ENCODE measurements around the gene SH2D6.

DNA sequence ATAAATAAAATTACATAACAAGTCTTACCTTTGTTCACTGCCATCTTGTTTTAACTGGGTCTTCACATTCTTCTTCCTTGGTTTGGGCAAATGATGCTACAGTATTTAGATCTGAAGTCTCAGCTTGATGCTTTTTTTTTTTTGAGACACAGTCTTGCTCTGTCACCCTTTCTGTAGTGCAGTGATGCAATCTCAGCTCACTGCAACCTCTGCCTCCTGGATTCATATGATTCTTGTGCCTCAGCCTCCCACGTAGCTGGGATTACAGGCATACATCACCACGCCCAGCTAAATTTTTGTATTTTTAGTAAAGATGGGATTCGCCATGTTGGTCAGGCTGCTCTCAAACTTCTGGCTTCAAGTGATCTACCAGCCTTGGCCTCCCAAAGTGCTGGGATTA, 67.3 kb downstream of the SH2D6 start:
- TF ChIP-seq EZH2phosphoT487 (IDR thresholded peaks at IDR 0.05; ENCODE audit: insufficient read depth, low read depth), result no peak
- no peak for TF ChIP-seq EZH2 (IDR thresholded peaks at IDR 0.05; ENCODE audit: insufficient read depth, poor library complexity, severe bottlenecking)

Data from GM23248 (cell line).